ENCODE results near the gene TMEM256.

DNA sequence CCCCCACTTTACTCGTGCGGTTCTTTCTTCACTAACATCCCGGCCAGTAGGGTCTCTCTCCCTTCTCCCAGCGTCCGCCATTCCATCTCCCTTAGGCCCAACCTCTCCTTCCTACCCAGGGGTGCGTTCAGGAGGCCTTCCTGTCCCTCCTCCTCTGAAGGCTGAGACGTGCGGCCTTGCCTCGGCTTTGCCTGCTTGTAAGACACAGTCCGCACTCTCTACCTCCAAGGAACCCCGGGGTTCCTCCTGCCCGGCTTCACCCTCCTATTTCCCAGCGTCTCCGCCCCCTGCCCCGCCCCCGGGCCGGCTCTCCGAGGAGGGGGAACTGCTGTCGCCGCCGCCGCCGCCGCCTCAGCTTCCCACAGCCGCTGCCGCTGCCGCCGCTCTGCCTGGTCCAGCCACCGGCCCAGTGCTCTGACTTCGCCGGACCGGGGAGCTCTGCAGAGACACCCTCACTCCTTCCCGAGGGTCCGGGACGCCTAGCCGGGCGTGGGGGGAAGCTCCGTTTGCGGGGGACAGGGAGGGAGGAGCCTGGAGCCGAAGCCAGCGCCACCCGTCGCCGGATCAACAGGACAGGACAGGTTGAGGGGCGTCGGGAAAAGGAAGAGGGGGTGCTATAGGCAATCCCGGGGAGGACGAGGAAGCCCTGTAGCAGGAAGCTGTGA is 34.2 kb upstream of the TMEM256 start:
- TF ChIP-seq, protein P1, sequence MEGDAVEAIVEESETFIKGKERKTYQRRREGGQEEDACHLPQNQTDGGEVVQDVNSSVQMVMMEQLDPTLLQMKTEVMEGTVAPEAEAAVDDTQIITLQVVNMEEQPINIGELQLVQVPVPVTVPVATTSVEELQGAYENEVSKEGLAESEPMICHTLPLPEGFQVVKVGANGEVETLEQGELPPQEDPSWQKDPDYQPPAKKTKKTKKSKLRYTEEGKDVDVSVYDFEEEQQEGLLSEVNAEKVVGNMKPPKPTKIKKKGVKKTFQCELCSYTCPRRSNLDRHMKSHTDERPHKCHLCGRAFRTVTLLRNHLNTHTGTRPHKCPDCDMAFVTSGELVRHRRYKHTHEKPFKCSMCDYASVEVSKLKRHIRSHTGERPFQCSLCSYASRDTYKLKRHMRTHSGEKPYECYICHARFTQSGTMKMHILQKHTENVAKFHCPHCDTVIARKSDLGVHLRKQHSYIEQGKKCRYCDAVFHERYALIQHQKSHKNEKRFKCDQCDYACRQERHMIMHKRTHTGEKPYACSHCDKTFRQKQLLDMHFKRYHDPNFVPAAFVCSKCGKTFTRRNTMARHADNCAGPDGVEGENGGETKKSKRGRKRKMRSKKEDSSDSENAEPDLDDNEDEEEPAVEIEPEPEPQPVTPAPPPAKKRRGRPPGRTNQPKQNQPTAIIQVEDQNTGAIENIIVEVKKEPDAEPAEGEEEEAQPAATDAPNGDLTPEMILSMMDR (IDR thresholded peaks at IDR 0.05; ENCODE audit: insufficient read depth, low read length, poor library complexity, severe bottlenecking), result no peak
- TF ChIP-seq EZH2phosphoT487 (conservative IDR thresholded peaks at IDR 0.05; ENCODE audit: low read length), result no peak

Measured in SU-DHL-6 (cell line).